ENCODE results near the gene SIGLEC10.
"Not testable (repeated sequence)": the region's sequence is repeated elsewhere in the genome, so short reads cannot be mapped to it uniquely, and the experiment has no call there.

The SIGLEC10 gene

GRCh38 chr19:51399936-51400335 is 17.5 kb downstream of the SIGLEC10 start:
- DNase-seq (ENCODE audit: extremely low spot score, insufficient read length, low read depth); FAIRE-seq: not testable (repeated sequence)

- DNase-seq (ENCODE audit: extremely low spot score, insufficient read length, low read depth) (no peak), FAIRE-seq (no peak)
Observed at GRCh38 chr19:51399231-51399630, 18.2 kb downstream of the SIGLEC10 start.

GRCh38 chr19:51398096-51398704 is 19.2 kb downstream of the SIGLEC10 start:
- FAIRE-seq (peak; percentile 59), DNase-seq (ENCODE audit: extremely low spot score, insufficient read length, low read depth) (no peak)

- not testable (repeated sequence) for FAIRE-seq
Observed at GRCh38 chr19:51397453-51397852, 20.0 kb downstream of the SIGLEC10 start.

GRCh38 chr19:51396175-51396574 is 21.3 kb downstream of the SIGLEC10 start:
- FAIRE-seq (no peak), DNase-seq (ENCODE audit: extremely low spot score, insufficient read length, low read depth) (no peak)

More at GRCh38 chr19:51397453-51397852, 20.0 kb downstream of the SIGLEC10 start:
- not testable (repeated sequence) for DNase-seq (ENCODE audit: extremely low spot score, insufficient read length, low read depth)

- DNase-seq (ENCODE audit: extremely low spot score, insufficient read length, low read depth) (peak; percentile 86), FAIRE-seq (peak; percentile 99)
Observed at GRCh38 chr19:51394050-51394836, 23.2 kb downstream of the SIGLEC10 start.

- FAIRE-seq: no peak
Observed at GRCh38 chr19:51392701-51393100, 24.7 kb downstream of the SIGLEC10 start.

GRCh38 chr19:51391073-51391611 is 26.3 kb downstream of the SIGLEC10 start:
- DNase-seq (ENCODE audit: extremely low spot score, insufficient read length, low read depth) (no peak), FAIRE-seq (no peak)

More at GRCh38 chr19:51392701-51393100, 24.7 kb downstream of the SIGLEC10 start:
- DNase-seq (ENCODE audit: extremely low spot score, insufficient read length, low read depth): no peak

GRCh38 chr19:51389143-51389542 is 28.3 kb downstream of the SIGLEC10 start:
- FAIRE-seq (no peak), DNase-seq (ENCODE audit: extremely low spot score, insufficient read length, low read depth) (no peak)

- DNase-seq (ENCODE audit: extremely low spot score, insufficient read length, low read depth): no peak
- no peak for FAIRE-seq
Observed at GRCh38 chr19:51387924-51388389, 29.5 kb downstream of the SIGLEC10 start, which contains the start of gene LIM2. LIM2 (minus strand) TSS chr19:51387974; CDS start chr19:51387443, 531 bp downstream.

GRCh38 chr19:51386882-51387520 is 30.4 kb downstream of the SIGLEC10 start:
- no peak for DNase-seq (ENCODE audit: extremely low spot score, insufficient read length, low read depth)
- no peak for FAIRE-seq

GRCh38 chr19:51382004-51382403 is 35.4 kb downstream of the SIGLEC10 start:
- DNase-seq (ENCODE audit: extremely low spot score, insufficient read length, low read depth): no peak
- FAIRE-seq: no peak

GRCh38 chr19:51380379-51380778 is 37.1 kb downstream of the SIGLEC10 start:
- FAIRE-seq (no peak), DNase-seq (ENCODE audit: extremely low spot score, insufficient read length, low read depth) (no peak)

- DNase-seq (ENCODE audit: extremely low spot score, insufficient read length, low read depth) (no peak), FAIRE-seq (no peak)
Observed at GRCh38 chr19:51377422-51377821, 40.0 kb downstream of the SIGLEC10 start.

- FAIRE-seq: peak; percentile 53
- DNase-seq (ENCODE audit: extremely low spot score, insufficient read length, low read depth): no peak
Observed at GRCh38 chr19:51375504-51376221, 41.8 kb downstream of the SIGLEC10 start.

- FAIRE-seq (peak; percentile 85), DNase-seq (ENCODE audit: extremely low spot score, insufficient read length, low read depth) (no peak)
Observed at GRCh38 chr19:51372649-51373504, 44.6 kb downstream of the SIGLEC10 start, which contains the start of gene NKG7. NKG7 (minus strand) TSS chr19:51372654; CDS start chr19:51372535, 119 bp downstream.

- DNase-seq (ENCODE audit: extremely low spot score, insufficient read length, low read depth) (no peak), FAIRE-seq (no peak)
Observed at GRCh38 chr19:51372021-51372648, 45.3 kb downstream of the SIGLEC10 start.

- no peak for FAIRE-seq
- no peak for DNase-seq (ENCODE audit: extremely low spot score, insufficient read length, low read depth)
Observed at GRCh38 chr19:51371186-51371690, 46.2 kb downstream of the SIGLEC10 start.
